ENCODE results near the gene SETBP1.

Gene SETBP1

GRCh38 chr18:44883671-44884070, 203.0 kb downstream of the SETBP1 start:
- no peaks in the 10 kb centered on the region for H3K27me3 ChIP-seq (replicated peaks; ENCODE audit: control insufficient read depth, insufficient read depth, low read length)
- TF ChIP-seq, protein P1, sequence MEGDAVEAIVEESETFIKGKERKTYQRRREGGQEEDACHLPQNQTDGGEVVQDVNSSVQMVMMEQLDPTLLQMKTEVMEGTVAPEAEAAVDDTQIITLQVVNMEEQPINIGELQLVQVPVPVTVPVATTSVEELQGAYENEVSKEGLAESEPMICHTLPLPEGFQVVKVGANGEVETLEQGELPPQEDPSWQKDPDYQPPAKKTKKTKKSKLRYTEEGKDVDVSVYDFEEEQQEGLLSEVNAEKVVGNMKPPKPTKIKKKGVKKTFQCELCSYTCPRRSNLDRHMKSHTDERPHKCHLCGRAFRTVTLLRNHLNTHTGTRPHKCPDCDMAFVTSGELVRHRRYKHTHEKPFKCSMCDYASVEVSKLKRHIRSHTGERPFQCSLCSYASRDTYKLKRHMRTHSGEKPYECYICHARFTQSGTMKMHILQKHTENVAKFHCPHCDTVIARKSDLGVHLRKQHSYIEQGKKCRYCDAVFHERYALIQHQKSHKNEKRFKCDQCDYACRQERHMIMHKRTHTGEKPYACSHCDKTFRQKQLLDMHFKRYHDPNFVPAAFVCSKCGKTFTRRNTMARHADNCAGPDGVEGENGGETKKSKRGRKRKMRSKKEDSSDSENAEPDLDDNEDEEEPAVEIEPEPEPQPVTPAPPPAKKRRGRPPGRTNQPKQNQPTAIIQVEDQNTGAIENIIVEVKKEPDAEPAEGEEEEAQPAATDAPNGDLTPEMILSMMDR (IDR thresholded peaks at IDR 0.05; ENCODE audit: insufficient read depth, low read length, poor library complexity, severe bottlenecking): no peak
- no peaks in the 10 kb centered on the region for H3K36me3 ChIP-seq (ENCODE audit: control insufficient read depth, insufficient read depth, low read length)
- no peak for DNase-seq (ENCODE audit: extremely low read depth, insufficient read length)
- H3K4me3 ChIP-seq (replicated peaks; ENCODE audit: low read depth, low read length): no peak overlapping the region

GRCh38 chr18:44884431-44884830, 203.7 kb downstream of the SETBP1 start:
- TF ChIP-seq, protein P1 (IDR thresholded peaks at IDR 0.05; ENCODE audit: insufficient read depth, low read length, poor library complexity, severe bottlenecking): no peak
- H3K4me3 ChIP-seq (replicated peaks; ENCODE audit: low read depth, low read length): no peak overlapping the region
- no peak for DNase-seq (ENCODE audit: extremely low read depth, insufficient read length)
- no peaks in the 10 kb centered on the region for H3K27me3 ChIP-seq (replicated peaks; ENCODE audit: control insufficient read depth, insufficient read depth, low read length)
- H3K36me3 ChIP-seq (ENCODE audit: control insufficient read depth, insufficient read depth, low read length): no peaks in the 10 kb centered on the region

GRCh38 chr18:44885507-44885906, 204.8 kb downstream of the SETBP1 start:
- Histone ChIP-seq H3K4me3 (replicated peaks; ENCODE audit: low read depth, low read length) (no peak overlapping the region), H3K36me3 (ENCODE audit: control insufficient read depth, insufficient read depth, low read length) (no peaks in the 10 kb centered on the region), H3K27me3 (replicated peaks; ENCODE audit: control insufficient read depth, insufficient read depth, low read length) (no peaks in the 10 kb centered on the region)
- TF ChIP-seq, protein P1 (IDR thresholded peaks at IDR 0.05; ENCODE audit: insufficient read depth, low read length, poor library complexity, severe bottlenecking): no peak
- DNase-seq (ENCODE audit: extremely low read depth, insufficient read length): no peak

GRCh38 chr18:44887227-44887631, 206.5 kb downstream of the SETBP1 start:
- H3K36me3 ChIP-seq (ENCODE audit: control insufficient read depth, insufficient read depth, low read length): no peaks in the 10 kb centered on the region
- H3K4me3 ChIP-seq (replicated peaks; ENCODE audit: low read depth, low read length): no peak overlapping the region
- TF ChIP-seq, protein P1 (IDR thresholded peaks at IDR 0.05; ENCODE audit: insufficient read depth, low read length, poor library complexity, severe bottlenecking): no peak
- peak; percentile 70 for DNase-seq (ENCODE audit: extremely low read depth, insufficient read length)
- H3K27me3 ChIP-seq (replicated peaks; ENCODE audit: control insufficient read depth, insufficient read depth, low read length): no peaks in the 10 kb centered on the region

- TF ChIP-seq, protein P1 (IDR thresholded peaks at IDR 0.05; ENCODE audit: insufficient read depth, low read length, poor library complexity, severe bottlenecking): no peak
- Histone ChIP-seq H3K27me3 (replicated peaks; ENCODE audit: control insufficient read depth, insufficient read depth, low read length) (no peaks in the 10 kb centered on the region), H3K36me3 (ENCODE audit: control insufficient read depth, insufficient read depth, low read length) (no peaks in the 10 kb centered on the region), H3K4me3 (replicated peaks; ENCODE audit: low read depth, low read length) (no peak overlapping the region)
- no peak for DNase-seq (ENCODE audit: extremely low read depth, insufficient read length)
Observed at GRCh38 chr18:44889111-44889510, 208.4 kb downstream of the SETBP1 start.

DNA sequence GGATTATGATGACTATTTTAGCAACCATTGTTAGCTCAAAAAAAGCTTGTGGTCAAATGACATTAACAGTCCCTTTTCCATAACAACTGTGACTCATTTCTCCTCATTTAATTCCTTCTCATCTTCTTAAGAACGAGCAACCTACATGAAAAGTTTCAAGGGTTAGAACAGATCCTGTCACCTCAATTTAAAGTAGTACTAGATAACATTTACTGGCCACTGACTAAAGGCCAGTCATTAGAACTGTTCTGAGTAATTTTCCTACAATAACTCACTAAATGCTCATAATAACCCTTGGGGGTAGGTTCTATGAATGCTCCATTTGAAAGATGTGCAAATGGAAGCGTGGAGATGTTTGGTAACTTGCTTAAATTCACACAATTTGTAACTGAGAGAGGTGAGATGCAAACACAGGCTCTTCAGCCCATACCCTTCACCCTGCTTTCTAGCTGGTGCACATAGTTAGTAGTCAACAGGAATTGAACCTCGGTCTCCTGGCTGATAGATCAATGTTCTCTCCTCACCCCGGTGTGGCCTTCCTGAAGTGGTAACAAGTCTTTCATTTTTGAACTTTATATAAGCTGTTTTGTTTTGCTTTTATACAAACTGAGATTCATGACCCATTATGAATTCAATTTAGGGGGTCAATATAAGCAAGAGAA, 212.5 kb downstream of the SETBP1 start:
- no peaks in the 10 kb centered on the region; the same call in 1 of the 2 replicates for H3K27me3 ChIP-seq (replicated peaks; ENCODE audit: control insufficient read depth, insufficient read depth, low read length)
- no peak overlapping the region for H3K4me3 ChIP-seq (replicated peaks; ENCODE audit: low read depth, low read length)
- TF ChIP-seq, protein P1 (IDR thresholded peaks at IDR 0.05; ENCODE audit: insufficient read depth, low read length, poor library complexity, severe bottlenecking): no peak
- no peak for DNase-seq (ENCODE audit: extremely low read depth, insufficient read length)
- no peaks in the 10 kb centered on the region for H3K36me3 ChIP-seq (ENCODE audit: control insufficient read depth, insufficient read depth, low read length)
